Posterior cingulate gyrus (tissue), 11 donors: ENCODE data around the gene BLOC1S3.
"Not testable (repeated sequence)": the region's sequence is repeated elsewhere in the genome, so short reads cannot be mapped to it uniquely, and the experiment has no call there.

Experiments
- DNase-seq, 10 donors: peaks; one replicate each; pipeline versions ENCODE4 v3.0.0 to v3.0.0-alpha.2; 2020 to 2021; ENCODE audit warnings: mixed read lengths in 3 of 10
- intact Hi-C: fragments of 100-400 bp; cut with DNase I; formaldehyde crosslinking; loops from one replicate; pipeline ENCODE4 v1.15.1; 2023

Gene BLOC1S3

GRCh38 chr19:45217957-45218334 lies 39.4 kb downstream of the BLOC1S3 start:
- intact Hi-C loops: no loop called here
- DNase-seq: peak in 1 of 10 donors; percentile 31

DNA sequence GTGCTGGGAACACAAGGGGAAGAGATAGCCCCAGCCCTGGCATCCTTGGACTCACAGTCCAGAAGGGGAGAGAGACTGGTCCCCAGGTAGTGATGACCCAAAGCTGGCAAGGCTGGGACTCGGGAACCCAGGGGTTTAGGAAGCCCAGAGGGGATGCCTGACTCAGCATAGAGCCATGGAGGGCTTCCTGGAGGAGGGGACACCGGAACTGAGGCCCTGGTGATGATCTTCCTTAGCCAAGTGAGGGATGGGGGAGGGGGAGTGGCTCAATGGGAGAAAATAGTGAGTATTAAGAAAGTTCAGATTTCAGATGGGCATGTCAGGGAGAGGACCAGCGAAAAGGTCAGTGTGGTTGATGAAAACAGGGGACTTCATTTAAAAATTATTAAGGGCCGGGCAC lies 39.8 kb downstream of the BLOC1S3 start:
- intact Hi-C loops: no loop called here
- DNase-seq: no peak

DNA sequence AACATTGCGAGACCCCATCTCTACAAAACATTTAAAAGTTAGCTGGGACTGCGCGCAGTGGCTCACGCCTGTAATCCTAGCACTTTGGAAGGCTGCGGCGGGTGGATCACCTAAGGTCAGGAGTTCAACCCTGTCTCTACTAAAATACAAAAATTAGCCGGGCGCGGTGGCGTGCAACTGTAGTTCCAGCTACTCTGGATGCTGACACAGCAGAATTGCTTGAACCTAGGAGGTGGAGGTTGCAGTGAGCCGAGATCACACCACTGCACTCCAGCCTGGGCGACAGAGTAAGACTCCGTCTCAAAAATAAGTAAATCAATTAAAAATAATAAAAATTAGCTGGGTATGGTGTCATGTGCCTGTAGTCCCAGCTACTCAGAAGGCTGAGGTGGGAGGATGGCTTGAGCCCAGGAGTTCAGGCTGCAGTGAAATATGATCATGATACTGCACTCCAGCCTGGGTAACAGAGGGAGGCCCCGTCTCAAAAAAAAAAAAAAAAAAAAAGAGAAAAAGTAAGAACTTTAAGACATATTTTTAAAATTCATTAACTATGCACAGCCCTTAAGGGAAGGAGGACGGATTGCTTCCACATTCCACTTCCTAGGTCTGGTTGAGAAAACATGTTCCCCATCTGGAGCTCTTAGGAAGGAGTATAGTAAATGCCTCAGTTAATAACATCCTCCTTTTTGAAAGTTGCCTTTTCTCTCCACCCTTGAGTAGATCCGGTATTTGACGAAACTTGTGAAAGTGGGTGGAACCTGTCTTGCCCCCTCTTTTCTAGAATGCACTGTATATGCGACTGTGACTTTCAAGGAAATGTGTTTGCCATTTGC lies 40.5 kb downstream of the BLOC1S3 start:
- no peak for DNase-seq
- intact Hi-C loops: no loop called here

GRCh38 chr19:45222724-45223123 lies 44.1 kb downstream of the BLOC1S3 start:
- no peak for DNase-seq
- intact Hi-C loops: no loop called here

DNA sequence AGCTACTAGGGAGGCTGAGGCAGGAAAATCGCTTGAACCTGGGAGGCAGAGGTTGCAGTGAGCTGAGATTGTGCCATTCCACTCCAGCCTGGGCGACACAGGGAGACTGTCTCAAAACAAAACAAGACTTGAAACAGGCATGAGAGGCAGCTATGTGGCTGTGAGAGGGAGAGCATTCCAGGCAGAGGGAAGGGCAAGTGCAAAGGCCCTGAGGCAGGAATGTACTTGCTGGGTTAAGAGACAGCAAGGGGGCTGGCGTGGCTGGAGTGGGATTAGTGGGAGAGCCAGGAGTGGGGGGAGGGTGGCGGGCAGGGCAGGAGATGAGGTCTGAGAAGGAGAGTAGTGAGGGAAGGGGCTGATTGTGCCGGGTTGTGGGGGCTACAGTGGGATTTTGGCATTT lies 45.3 kb downstream of the BLOC1S3 start:
- intact Hi-C loops: no loop called here
- DNase-seq: no peak

- intact Hi-C loops: no loop called here
- no peak for DNase-seq
Observed at GRCh38 chr19:45224645-45225044, 46.1 kb downstream of the BLOC1S3 start.

DNA sequence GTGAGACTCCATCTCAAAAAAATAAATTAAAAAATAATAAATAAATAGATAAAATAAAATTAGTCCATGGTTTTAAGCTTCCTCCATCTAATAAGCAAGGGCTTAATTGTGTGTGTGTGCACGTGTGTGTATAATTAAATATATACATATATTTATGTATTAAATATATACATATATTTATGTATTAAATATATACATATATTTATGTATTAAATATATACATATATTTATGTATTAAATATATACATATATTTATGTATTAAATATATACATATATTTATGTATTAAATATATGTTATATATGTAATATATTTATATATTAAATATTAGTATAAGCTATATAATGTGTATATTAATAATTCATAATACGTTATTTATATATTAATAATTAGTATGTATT lies 50.5 kb downstream of the BLOC1S3 start:
- DNase-seq, intact Hi-C loops: not testable (repeated sequence)
